ENCODE measurements around the gene RIPK1. TPM values are rescaled to one million over a fixed set of nuclear protein-coding genes. Genes with fewer than 3 reads are reported as not detected.

Gene RIPK1
- total and polyA plus RNA-seq, 2 of the 8 experiments (the other 6 are each of a cell fraction or from before 2014, with no cell fraction given) = 5.9 to 22.9 TPM

GRCh38 chr6:3031857-3032640 lies 36.2 kb upstream of the RIPK1 start:
- H3K56ac ChIP-seq (replicated peaks; ENCODE audit: insufficient read length, low read depth, low read length) = no peak overlapping the region
- WGBS, 2 experiments (ENCODE audit: extremely low coverage in 1 of 2, insufficient coverage in 1 of 2, insufficient read length in 1 of 2, insufficient replicate concordance in 2 of 2, low coverage in 1 of 2, low lambda C conversion rate in 2 of 2, missing lambda C conversion rate in 1 of 2) = 76% methylated on average over 15 of the region's 15 CpGs; no CpG with 5 or more reads in 1 of the 2 experiments
- H3K9ac ChIP-seq (replicated peaks in 1 of 4; ENCODE audit: extremely low read depth in 1 of 4, low read depth in 3 of 4, low read length in 3 of 4) = no peak overlapping the region
- no peak overlapping the region for H4K91ac ChIP-seq (replicated peaks; ENCODE audit: insufficient read length, low read length)
- DNase-seq (ENCODE audit: low read depth in 1 of 2, low spot score in 2 of 2) = no peak
- no peak overlapping the region; the same call in 1 of the 2 replicates for H2BK20ac ChIP-seq (ENCODE audit: low read length)
- no peaks in the 10 kb centered on the region for H3K27me3 ChIP-seq (replicated peaks in 1 of 4; ENCODE audit: control insufficient read depth in 3 of 4, extremely low read depth in 1 of 4, insufficient read depth in 3 of 4, low read length in 3 of 4)
- peaks cover 0 to 6% of the 10 kb centered on the region in 2 experiments; a peak in 1 of 4 replicates for H3K9me3 ChIP-seq (ENCODE audit: insufficient read depth in 2 of 2, low read depth in 1 of 2, low read length in 1 of 2)
- FAIRE-seq = no peak
- no peak overlapping the region for H3K14ac ChIP-seq (ENCODE audit: insufficient read length)
- H2BK120ac ChIP-seq (replicated peaks; ENCODE audit: low read depth, low read length) = no peak overlapping the region
- no peak overlapping the region for H2BK12ac ChIP-seq (ENCODE audit: low read depth, low read length)
- H3K36me3 ChIP-seq (ENCODE audit: control insufficient read depth in 2 of 4, insufficient read depth in 4 of 4, low read length in 3 of 4) = 0 out of 8 replicates have a peak, but pooled peaks cover 0 to 3% (median 0%) of the 10 kb centered on the region in 4 experiments
- peaks cover 0 to 4% (median 0%) of the 10 kb centered on the region in 4 experiments; a peak in 2 of 7 replicates for H3K4me1 ChIP-seq (replicated peaks in 1 of 4; ENCODE audit: control insufficient read depth in 3 of 4, insufficient read depth in 4 of 4, low read length in 3 of 4)
- no peak overlapping the region for H3K4ac ChIP-seq (replicated peaks; ENCODE audit: insufficient read length, low read depth, low read length)
- no peak overlapping the region for H2AFZ ChIP-seq (ENCODE audit: low read length)
- no peak overlapping the region for H3K23ac ChIP-seq (ENCODE audit: insufficient read length)
- no peaks in the 10 kb centered on the region for H3K79me1 ChIP-seq (ENCODE audit: low read depth, low read length)
- no peak overlapping the region for H2BK15ac ChIP-seq (ENCODE audit: low read length)
- no peak overlapping the region for H4K8ac ChIP-seq (ENCODE audit: extremely low read depth, insufficient read depth, low read length)
- TF ChIP-seq CTCF (IDR thresholded peaks at IDR 0.05; ENCODE audit: control extremely low read depth in 1 of 3, insufficient read depth in 1 of 3, low read depth in 1 of 3, low read length in 3 of 3) (peak; percentile 25 to 43 (median 38)), E2F6 (IDR thresholded peaks at IDR 0.05) (no peak), RAD21 (IDR thresholded peaks at IDR 0.05 in 1 of 2, conservative IDR thresholded peaks at IDR 0.05 in 1 of 2; ENCODE audit: low read depth in 2 of 2, low read length in 2 of 2) (peak; percentile 44 to 62)
- no peaks in the 10 kb centered on the region for H3K23me2 ChIP-seq (ENCODE audit: low read depth, low read length)
- H3K79me2 ChIP-seq (ENCODE audit: control insufficient read depth in 1 of 2, insufficient read depth in 2 of 2, low read length in 2 of 2) = no peaks in the 10 kb centered on the region
- H4K20me1 ChIP-seq (replicated peaks in 1 of 2; ENCODE audit: control insufficient read depth in 1 of 2, insufficient read depth in 2 of 2, low read length in 2 of 2) = no peaks in the 10 kb centered on the region
- no peak overlapping the region for H3K18ac ChIP-seq (ENCODE audit: extremely low read depth, low read length)
- ChIA-PET CTCF (ENCODE audit: partially characterized antibody) (interaction anchor here (0.6 to 1.6 kb wide), 7 partner anchors 12 to 294 kb away, joined by 3 to 6 read pairs (median 3); partner anchors contain the start of gene NQO2), POLR2A (ENCODE audit: partially characterized antibody) (interaction anchor here (0.6 kb wide), 1 partner anchor 22 kb away, joined by 3 read pairs; no protein-coding TSS in a partner anchor)
- no peak overlapping the region for H3K4me2 ChIP-seq (ENCODE audit: insufficient read depth in 1 of 2, low read depth in 2 of 2, low read length in 2 of 2)
- no peak overlapping the region for H2BK5ac ChIP-seq (ENCODE audit: low read depth, low read length)
- H3K27ac ChIP-seq (ENCODE audit: low read depth, low read length) = no peak overlapping the region
- no peak overlapping the region for H3K4me3 ChIP-seq (ENCODE audit: extremely low read depth in 1 of 4, insufficient read depth in 2 of 4, low read depth in 3 of 4, low read length in 4 of 4)
- H2AK5ac ChIP-seq (ENCODE audit: low read depth, low read length) = no peak overlapping the region
- no peak overlapping the region for H4K5ac ChIP-seq (ENCODE audit: insufficient read length, low read depth, low read length)
